CD4-positive, alpha-beta T cell treated with Interleukin-6 at 100 ng/mL for 8 hours (primary cell): Measurements from ENCODE around the gene PREPL.

Source experiments
- DNase-seq: peaks from one replicate; pipeline ENCODE4 v3.0.0-alpha.2; 2020; ENCODE audit warnings: mixed read lengths, low spot score

The PREPL gene

GRCh38 chr2:44295633-44296359 is 65.5 kb downstream of the PREPL start:
- no peak for DNase-seq

DNA sequence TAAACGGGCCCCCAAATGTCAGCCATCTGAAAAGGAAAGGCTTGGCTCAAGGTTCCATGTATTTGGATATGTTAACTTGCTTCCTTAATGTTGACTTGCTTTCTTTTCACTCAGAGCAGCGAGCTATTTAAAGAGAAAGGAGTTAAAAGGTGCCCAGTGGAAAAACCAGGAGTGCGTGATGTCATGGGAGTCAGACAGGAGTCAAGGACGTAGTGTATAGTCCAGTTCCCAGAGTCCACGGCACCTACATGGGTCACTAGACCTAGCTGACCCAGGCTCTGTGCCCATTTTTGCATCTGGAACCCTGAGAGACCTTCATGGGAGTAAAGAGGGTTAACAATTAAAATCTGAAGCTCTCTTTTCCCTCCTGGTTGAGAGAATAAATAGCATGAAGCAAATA is 66.2 kb downstream of the PREPL start:
- no peak for DNase-seq

DNA sequence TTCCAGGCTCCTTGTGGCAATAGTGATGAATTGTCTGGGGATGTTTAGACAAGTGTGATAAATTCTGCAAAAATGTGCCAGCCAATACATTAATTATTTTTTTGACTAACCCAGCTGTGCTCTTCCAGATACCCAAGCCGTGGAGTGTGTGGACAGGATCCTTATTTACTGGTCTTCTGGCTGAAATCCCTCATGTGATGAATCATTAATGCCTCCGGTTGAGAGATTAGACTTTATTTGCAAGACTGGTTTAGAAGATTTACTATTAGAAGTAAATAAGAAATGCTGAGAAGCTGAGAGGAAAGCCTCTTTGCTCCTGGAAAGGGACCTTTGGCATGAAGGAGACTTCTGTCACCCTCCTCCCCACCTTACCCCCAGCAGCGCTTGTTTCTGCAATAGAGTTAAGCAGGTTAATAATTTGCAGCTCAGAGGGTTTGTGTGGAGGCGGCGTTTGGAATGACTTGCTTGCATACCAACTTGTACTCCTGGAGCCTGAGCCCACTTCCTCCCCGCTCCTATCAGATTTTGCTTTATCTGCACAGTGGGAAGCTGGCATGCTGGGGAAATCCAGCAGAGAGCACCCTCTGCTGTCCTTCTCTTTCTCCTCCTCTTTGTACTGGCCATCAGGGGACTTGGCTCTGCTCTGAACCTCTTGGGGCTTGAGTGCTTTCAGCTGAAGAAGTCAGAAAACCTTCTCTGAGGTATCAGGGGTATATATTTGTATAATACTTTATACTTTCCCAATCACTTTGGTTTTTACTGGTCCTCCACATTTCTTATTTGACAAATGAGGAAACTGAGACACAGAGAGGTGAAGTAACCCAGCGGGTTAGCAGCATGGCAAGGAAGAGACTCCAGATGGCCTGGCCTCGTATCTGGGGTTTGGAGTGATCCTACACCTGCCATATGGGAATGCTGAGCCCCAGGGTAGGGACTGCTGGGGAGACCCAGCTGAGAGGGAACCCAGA is 69.7 kb downstream of the PREPL start:
- DNase-seq: no peak

- no peak for DNase-seq
These were observed 71.0 kb downstream of the PREPL start for GRCh38 chr2:44290261-44290660.

- no peak for DNase-seq
These were observed 74.2 kb downstream of the PREPL start for GRCh38 chr2:44286884-44287638.

DNA sequence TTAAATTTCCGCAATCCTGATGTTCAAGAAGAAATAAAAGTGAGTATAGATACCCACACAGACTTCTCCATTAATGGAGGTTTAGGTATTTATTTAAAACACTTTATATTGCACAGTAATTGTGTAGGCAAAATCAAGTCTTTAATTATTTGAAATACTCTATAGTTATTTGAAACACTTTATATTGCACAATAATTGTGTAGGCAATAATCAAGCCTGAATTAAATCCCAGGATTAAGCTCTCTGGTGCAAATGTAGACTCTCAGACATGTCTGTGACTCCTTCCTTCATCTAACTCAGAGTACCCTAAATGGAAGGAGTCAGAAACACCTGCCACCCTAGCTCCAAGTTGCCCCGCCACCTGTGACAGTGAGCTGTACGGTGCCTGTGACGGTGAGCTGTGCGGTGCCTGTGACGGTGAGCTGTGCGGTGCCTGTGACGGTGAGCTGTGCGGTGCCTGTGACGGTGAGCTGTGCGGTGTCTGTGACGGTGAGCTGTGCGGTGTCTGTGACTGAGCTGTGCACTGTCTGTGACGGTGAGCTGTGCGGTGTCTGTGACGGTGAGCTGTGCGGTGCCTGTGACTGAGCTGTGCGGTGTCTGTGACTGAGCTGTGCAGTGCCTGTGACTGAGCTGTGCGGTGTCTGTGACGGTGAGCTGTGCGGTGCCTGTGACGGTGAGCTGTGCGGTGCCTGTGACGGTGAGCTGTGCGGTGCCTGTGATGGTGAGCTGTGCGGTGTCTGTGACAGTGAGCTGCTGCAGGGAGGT is 75.0 kb downstream of the PREPL start:
- no peak for DNase-seq

- no peak for DNase-seq
These were observed 76.1 kb downstream of the PREPL start for GRCh38 chr2:44285174-44285573.

DNA sequence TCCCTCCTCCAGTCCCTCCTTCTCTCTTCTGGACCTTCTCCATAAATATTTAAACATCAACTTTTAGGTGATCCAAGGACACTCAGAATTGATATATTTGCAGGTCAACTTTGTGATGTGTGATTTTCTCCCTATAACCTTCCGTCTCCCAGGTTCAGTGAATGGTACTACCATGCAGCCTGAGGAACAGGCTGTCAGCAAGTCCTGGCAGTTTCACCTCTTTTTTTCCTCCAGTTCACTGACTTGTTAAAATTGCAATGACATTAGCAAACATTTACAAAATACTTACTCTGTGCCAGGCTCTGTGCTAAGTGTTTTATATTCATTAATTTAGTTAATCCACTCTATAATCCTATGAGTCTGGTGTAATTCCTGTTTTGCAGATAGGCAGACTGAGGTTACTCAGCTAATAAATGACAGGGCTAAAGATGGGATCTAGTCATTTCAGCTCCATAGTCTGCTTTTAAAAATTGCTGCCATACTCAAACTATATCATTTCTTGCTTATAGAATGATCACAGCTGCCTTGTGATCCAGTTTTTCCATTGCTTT is 78.1 kb downstream of the PREPL start:
- no peak for DNase-seq

GRCh38 chr2:44280869-44281268 is 80.4 kb downstream of the PREPL start:
- DNase-seq: no peak

DNA sequence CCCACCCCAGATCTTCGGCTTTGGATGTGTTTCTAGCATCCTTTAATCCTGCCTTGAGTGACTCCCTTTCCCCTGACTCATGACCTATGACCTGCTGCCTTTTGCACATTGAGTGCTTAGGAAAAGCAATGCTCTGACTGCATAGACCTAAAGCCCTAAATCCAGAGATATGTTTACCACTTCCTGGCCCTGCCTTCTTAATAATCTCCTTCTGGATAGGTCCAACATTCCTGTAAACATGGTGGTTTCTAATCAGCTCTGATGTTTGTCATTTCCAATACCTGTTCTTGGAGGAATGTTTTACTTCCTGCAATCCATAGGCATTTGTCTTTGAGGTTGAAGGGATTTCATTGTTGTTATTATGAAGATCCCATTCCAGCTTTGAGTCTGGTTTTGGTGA is 83.8 kb downstream of the PREPL start:
- no peak for DNase-seq

- no peak for DNase-seq
These were observed 85.4 kb downstream of the PREPL start for GRCh38 chr2:44275927-44276303.

GRCh38 chr2:44273596-44273995 is 87.7 kb downstream of the PREPL start:
- no peak for DNase-seq

DNA sequence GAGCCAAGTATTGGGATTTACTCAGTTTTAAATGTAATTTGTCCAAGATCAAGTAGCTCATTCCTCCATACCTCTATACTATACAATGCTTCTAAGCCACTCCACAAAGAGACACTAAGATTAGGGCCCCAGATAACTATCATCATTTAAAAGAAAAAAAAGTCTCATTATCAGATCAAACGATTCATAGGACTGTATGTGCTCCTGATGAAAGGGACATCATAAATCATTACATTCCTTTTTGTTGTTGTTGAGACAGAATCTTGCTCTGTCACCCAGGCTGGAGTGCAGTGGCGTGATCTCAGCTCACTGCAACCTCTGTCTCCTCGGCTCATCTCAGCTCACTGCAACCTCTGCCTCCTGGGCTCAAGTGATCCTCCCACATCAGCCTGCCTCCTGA is 88.2 kb downstream of the PREPL start:
- no peak for DNase-seq

GRCh38 chr2:44271296-44271695 is 90.0 kb downstream of the PREPL start:
- DNase-seq: no peak

DNA sequence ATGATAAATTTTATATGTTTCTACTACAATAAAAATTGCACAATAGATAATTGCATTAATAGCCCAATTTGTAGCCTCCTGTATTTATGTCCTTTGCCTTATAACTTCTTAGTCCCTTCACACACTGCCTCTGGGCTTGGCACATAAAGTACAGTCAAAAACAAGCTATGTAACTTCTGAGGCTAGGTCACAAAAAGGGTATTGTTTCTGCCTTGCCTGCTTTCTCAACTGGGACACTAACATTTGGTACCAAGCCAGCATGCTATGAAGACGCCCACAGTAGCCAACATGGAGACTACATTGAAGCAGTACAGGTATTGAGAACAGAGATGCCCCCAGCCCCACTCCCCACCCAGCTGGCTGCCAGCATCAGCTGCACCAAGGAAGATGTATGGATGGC is 91.5 kb downstream of the PREPL start:
- DNase-seq: no peak

GRCh38 chr2:44267796-44268648 is 93.3 kb downstream of the PREPL start:
- no peak for DNase-seq
